Small intestine (tissue), 7 donors: ENCODE data around the gene SLC9C2. TPM values are rescaled to one million over a fixed set of nuclear protein-coding genes. Genes with fewer than 3 reads are reported as not detected.
A peak's percentile ranks its signal among the peaks of the same experiment; 100 is the strongest.
"Not testable (repeated sequence)": the region's sequence is repeated elsewhere in the genome, so short reads cannot be mapped to it uniquely, and the experiment has no call there.

Experiments
- DNase-seq, 2 donors: peaks; one replicate each; pipeline versions ENCODE4 v3.0.0 to v3.0.0-alpha.2; 2013
- FAIRE-seq: peaks from 2 replicates; lab custom pipeline; 2012; peaks lifted over from hg19 to GRCh38; lab: Jason Lieb, UNC
- H3K27ac ChIP-seq, 3 donors: one replicate each; pipeline ENCODE4 v1.5.1; 2013; ENCODE audit warnings: low read length in 2 of 3, mild to moderate bottlenecking in 2 of 3, control low read depth in 1 of 3, inconsistent platforms in 1 of 3, low read depth in 1 of 3, moderate library complexity in 1 of 3
- H3K27me3 ChIP-seq, 3 donors: one replicate each; pipeline ENCODE4 v1.6.1; 2013; ENCODE audit warnings: low read length in 3 of 3, inconsistent platforms in 1 of 3; ENCODE audit not compliant: control insufficient read depth in 3 of 3, insufficient read depth in 3 of 3
- H3K36me3 ChIP-seq, 3 donors: one replicate each; pipeline ENCODE4 v1.6.1; 2013; ENCODE audit warnings: low read length in 3 of 3, inconsistent platforms in 1 of 3, low read depth in 1 of 3, mild to moderate bottlenecking in 1 of 3, moderate library complexity in 1 of 3; ENCODE audit not compliant: control insufficient read depth in 3 of 3, insufficient read depth in 2 of 3
- H3K4me1 ChIP-seq, 3 donors: one replicate each; pipeline ENCODE4 v1.6.1; 2013; ENCODE audit warnings: low read length in 2 of 3, inconsistent platforms in 1 of 3, low read depth in 1 of 3, mild to moderate bottlenecking in 1 of 3, moderate library complexity in 1 of 3; ENCODE audit not compliant: control insufficient read depth in 3 of 3, insufficient read depth in 2 of 3
- H3K4me3 ChIP-seq, 3 donors: one replicate each; pipeline ENCODE4 v1.5.1; 2013; ENCODE audit warnings: low read length in 3 of 3, control low read depth in 1 of 3, inconsistent platforms in 1 of 3, low read depth in 1 of 3, mild to moderate bottlenecking in 1 of 3, moderate library complexity in 1 of 3
- H3K9me3 ChIP-seq, 2 donors: one replicate each; pipeline ENCODE4 v1.6.1; 2013; ENCODE audit warnings: low read depth in 1 of 2, low read length in 1 of 2; ENCODE audit not compliant: control insufficient read depth in 2 of 2, insufficient read depth in 1 of 2
- WGBS, 3 donors: extraction: QIAGEN DNeasy Blood & Tissue Kit; methylation state at CpG; one replicate each; pipeline ENCODE4 v1.1.7; 2013; 5-methylcytosine and 5-hydroxymethylcytosine counted together
- polyA plus RNA-seq, 4 donors: library from polyadenylated mRNA; stranded (reverse) in 3 of 4; unstranded in 1 of 4; fragments of 200-250 nt in 3 of 4; fragments of 120-200 nt in 1 of 4; gene quantifications; one replicate each; pipeline versions ENCODE4 v1.2.1 to v1.2.3, GENCODE V29; 2013
- donor health status: healthy with polysubstance abuse.
- donor health status: control.
- donor health status: control.
- donor health status: Bipolar disorder and iron deficiency.
- donor health status: healthy.

SLC9C2 gene
- polyA plus RNA-seq, 4 donors = 0.06 TPM; not detected in 3

DNA sequence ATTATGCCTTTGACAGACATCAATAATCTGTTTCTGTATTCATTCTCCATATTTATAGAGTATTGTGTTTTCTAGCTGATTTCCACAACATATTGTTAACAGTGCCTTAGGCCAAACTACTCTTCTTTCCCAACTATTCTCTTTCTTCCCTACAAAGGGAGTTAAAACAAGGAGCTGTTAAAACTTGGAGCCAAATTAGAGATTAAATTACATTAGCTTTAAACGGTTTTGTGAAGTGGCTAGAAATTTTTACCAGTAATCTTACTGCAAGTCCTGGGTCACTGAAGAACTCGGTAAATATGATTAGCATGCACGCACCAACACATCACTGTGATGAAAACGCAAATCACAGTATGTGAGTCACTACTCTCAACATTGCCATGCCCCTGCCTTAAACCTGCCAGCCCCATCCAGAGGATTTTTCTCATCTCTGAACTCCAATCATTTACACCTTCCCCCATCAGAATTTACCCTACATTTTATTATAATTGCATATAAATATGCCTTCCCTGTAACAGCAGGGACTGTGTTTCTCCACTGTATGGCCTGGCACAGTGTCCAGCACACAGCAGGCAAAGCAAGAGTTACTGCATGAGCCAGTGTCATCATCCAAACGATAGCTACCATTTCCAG is 127.2 kb downstream of the SLC9C2 start:
- DNase-seq (peak; percentile 5 to 23), FAIRE-seq (no peak)
- peaks cover 0 to 38% (median 10%) of the 10 kb centered on the region in 3 donors for H3K4me1 ChIP-seq
- no peaks in the 10 kb centered on the region for H3K27me3 ChIP-seq
- peak overlapping the region in 2 of 3 donors; percentile 10 to 63 for H3K4me3 ChIP-seq
- H3K9me3 ChIP-seq = peaks cover 0 to 6% of the 10 kb centered on the region in 2 donors
- H3K27ac ChIP-seq = peak overlapping the region in 2 of 3 donors; percentile 33 to 74
- 3 to 35% (median 10%) methylated on average over 5 of the region's 5 CpGs for WGBS, 3 donors
- H3K36me3 ChIP-seq = no peaks in the 10 kb centered on the region

DNA sequence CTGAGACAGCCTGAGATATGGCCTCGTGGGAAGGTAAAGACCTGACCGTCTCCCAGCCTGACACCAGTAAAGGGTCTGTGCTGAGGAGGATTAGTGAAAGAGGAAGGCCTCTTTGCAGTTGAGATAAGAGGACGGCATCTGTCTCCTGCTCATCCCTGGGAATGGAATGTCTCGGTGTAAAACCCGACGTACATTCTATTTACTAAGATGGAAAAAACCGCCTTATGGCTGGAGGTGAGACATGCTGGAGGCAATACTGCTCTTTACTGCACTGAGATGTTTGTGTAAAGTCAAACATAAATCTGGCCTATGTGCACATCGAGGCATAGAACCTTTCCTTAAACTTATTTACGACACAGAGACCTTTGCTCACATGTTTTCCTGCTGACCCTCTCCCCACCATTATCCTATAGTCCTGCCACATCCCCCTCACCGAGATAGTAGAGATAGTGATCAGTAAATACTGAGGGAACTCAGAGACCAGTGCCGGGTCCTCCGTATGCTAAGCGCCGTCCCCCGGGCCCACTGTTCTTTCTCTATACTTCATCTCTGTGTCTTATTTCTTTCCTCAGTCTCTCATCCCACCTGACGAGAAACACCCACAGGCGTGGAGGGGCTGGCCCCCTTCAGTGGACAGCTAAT is 128.0 kb downstream of the SLC9C2 start:
- not testable (repeated sequence) for H3K27me3 ChIP-seq, H3K36me3 ChIP-seq, FAIRE-seq, H3K4me3 ChIP-seq
- WGBS, 3 donors = 22 to 60% (median 37%) methylated on average over 17 of the region's 17 CpGs
- peak overlapping the region in 1 of 3 donors; percentile 44 for H3K27ac ChIP-seq
- H3K9me3 ChIP-seq = peaks cover 0 to 13% of the 10 kb centered on the region in 2 donors
- DNase-seq = peak in 1 of 2 donors; percentile 54
- peaks cover 0 to 38% (median 10%) of the 10 kb centered on the region in 3 donors for H3K4me1 ChIP-seq

DNA sequence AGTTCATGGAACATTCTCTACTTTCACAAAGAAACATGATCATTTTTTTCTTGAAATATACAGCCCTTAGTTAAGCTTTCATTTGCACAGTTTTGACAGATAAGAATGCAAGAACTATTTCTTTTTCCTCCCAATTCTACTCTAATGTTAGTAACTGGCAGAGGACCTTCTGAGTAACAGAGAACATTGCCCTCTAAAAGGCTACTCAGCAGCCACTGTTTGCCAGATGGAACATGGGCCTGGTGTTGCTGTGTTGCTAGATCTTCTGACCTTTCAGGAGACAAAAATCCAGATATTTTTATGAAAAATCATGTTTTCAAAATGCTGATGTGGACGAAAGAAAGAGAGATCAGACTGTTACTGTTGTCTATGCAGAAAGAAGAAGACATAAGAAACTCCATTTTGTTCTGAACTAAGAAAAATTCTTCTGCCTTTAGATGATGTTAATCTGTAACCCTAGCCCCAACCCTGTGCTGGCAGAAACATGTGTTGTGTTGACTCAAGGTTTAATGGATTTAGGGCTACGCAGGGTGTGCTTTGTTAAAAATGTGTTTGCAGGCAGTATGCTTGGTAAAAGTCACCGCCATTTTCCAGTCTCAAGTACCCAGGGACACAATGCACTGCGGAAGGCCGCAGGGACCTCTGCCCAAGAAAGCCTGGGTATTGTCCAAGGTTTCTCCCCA is 128.6 kb downstream of the SLC9C2 start:
- Histone ChIP-seq H3K36me3 (no peaks in the 10 kb centered on the region), H3K4me1 (peaks cover 0 to 34% (median 10%) of the 10 kb centered on the region in 3 donors), H3K9me3 (peaks cover 0 to 18% of the 10 kb centered on the region in 2 donors), H3K4me3 (no peak overlapping the region), H3K27ac (no peak overlapping the region), H3K27me3 (no peaks in the 10 kb centered on the region)
- peak in 1 of 2 donors; percentile 12 for DNase-seq
- WGBS, 3 donors = 66 to 86% (median 67%) methylated on average over 5 of the region's 5 CpGs
- FAIRE-seq = no peak

DNA sequence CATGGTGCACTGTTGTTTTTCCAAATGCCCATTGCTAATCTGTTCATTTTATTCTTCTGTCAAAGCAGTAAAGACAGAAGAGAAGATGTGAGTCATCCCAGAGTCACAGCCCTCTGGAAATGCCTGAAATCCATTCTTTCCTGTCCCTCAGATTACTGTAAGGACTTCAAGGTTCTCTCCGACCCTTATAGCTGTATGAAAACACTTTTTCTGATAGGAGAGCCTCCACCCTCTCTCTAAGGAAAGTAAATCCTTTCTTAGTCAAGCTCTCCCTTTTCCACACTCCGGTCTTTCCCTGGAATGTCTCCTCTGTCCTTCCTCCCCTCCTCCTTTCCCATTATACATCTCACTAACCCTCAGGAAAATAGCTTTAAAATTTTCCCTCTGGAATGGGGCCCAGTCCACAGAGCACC is 129.3 kb downstream of the SLC9C2 start:
- no peak for FAIRE-seq
- peak in 1 of 2 donors; percentile 11 for DNase-seq
- 67 to 80% (median 76%) methylated on average over 2 of the region's 2 CpGs for WGBS, 3 donors

DNA sequence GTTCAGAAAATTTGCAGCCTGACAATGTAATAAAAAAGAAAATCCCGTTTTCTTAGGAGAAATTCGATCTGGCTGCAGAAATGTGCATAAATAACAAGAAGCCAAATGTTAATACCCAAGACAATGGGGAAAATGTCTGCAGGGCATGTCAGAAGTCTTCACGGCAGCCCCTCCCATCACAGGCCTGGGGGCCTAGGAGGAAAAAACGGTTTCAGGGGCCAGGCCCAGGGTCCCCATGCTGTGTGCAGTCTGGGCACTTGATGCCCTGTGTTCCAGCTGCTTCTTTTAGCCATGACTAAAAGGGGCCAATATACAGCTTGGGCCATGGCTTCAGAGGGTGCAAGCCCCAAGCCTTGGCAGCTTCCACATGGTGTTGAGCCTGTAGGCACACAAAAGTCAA is 132.3 kb downstream of the SLC9C2 start:
- no peaks in the 10 kb centered on the region for H3K27me3 ChIP-seq
- 76 to 96% (median 89%) methylated on average over 4 of the region's 4 CpGs for WGBS, 3 donors
- H3K36me3 ChIP-seq = no peaks in the 10 kb centered on the region
- peaks cover 0 to 20% (median 5%) of the 10 kb centered on the region in 3 donors for H3K4me1 ChIP-seq
- DNase-seq = no peak
- H3K9me3 ChIP-seq = peaks cover 0 to 19% of the 10 kb centered on the region in 2 donors
- H3K4me3 ChIP-seq = no peak overlapping the region
- FAIRE-seq = no peak
- no peak overlapping the region for H3K27ac ChIP-seq

More for the DNA sequence above, 129.3 kb downstream of the SLC9C2 start:
- H3K36me3 ChIP-seq = no peaks in the 10 kb centered on the region
- H3K4me1 ChIP-seq = peaks cover 0 to 29% (median 10%) of the 10 kb centered on the region in 3 donors
- H3K27ac ChIP-seq = no peak overlapping the region
- no peak overlapping the region for H3K4me3 ChIP-seq
- no peaks in the 10 kb centered on the region for H3K27me3 ChIP-seq
- peaks cover 0 to 19% of the 10 kb centered on the region in 2 donors for H3K9me3 ChIP-seq

DNA sequence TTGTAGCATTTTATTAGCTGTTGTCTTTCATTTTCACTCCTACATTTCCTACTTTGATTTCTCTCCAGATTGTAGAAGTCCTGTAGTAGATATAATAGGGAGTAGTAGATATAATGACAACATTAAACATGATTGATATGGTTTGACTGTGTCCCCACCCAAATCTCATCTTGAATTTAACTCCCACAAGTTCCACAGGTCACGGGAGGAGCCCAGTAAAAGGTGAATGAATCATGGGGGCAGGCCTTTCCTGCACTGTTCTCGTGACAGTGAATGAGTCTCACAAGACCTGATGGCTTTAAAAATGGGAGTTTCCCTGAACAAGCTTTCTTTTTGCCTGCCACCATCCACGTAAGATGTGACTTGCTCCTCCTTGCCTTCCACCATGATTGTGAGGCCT is 133.2 kb downstream of the SLC9C2 start:
- 64 to 94% (median 83%) methylated on average over 3 of the region's 3 CpGs for WGBS, 3 donors
- peaks cover 0 to 17% (median 0%) of the 10 kb centered on the region in 3 donors for H3K4me1 ChIP-seq
- no peak overlapping the region for H3K4me3 ChIP-seq
- peaks cover 0 to 19% of the 10 kb centered on the region in 2 donors for H3K9me3 ChIP-seq
- H3K27ac ChIP-seq = no peak overlapping the region
- H3K36me3 ChIP-seq = no peaks in the 10 kb centered on the region
- H3K27me3 ChIP-seq = no peaks in the 10 kb centered on the region
- DNase-seq (peak in 1 of 2 donors; percentile 7), FAIRE-seq (no peak)

DNA sequence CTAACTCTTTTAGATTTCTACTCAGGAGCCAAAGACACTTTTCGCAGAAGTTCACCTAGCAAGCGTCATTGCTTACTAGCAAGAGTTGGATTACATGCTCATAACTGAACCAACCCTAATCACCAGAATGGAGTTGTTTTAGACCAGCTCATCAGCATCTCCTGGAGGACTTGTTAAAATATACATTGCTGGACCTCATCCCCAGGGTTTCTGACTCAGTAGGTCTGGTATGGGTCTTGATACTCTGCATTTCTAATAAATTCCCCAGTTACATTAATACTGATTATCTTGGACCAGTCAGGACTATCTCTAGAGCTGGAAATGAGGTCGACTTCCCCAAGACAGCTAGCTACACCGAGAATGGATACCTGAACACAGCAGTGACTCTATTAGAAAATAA is 135.4 kb downstream of the SLC9C2 start:
- DNase-seq = no peak

DNA sequence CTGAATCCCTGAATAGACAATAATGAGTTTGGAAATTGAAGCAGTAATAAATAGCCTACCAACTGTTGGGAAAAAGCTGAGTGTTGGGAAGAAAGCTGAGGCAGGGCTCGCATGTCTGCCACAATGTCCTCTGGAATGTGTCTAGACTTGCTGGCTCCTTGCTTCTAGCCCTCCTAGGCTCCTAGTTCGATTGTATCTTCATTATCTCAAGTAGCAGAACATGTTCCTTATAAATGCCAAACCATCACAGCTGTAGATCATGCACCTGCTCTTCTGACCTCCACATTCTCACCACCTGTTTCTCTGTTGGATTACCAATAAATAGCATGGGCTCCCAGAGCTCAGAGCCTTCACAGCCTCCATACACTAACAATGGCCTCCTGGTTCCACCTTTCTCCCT is 138.7 kb downstream of the SLC9C2 start:
- FAIRE-seq, H3K4me1 ChIP-seq, H3K4me3 ChIP-seq, H3K9me3 ChIP-seq, H3K27me3 ChIP-seq, DNase-seq, H3K27ac ChIP-seq: not testable (repeated sequence)
- 58 to 80% (median 66%) methylated on average over 2 of the region's 2 CpGs for WGBS, 3 donors
- peaks cover 0 to 16% (median 0%) of the 10 kb centered on the region in 3 donors for H3K36me3 ChIP-seq

More for the DNA sequence above, 135.4 kb downstream of the SLC9C2 start:
- no peak for FAIRE-seq
- Histone ChIP-seq H3K4me1 (no peaks in the 10 kb centered on the region), H3K27ac (no peak overlapping the region), H3K9me3 (peaks cover 0 to 24% of the 10 kb centered on the region in 2 donors), H3K4me3 (no peak overlapping the region), H3K27me3 (no peaks in the 10 kb centered on the region), H3K36me3 (no peaks in the 10 kb centered on the region)
- 87 to 96% (median 95%) methylated on average over 4 of the region's 4 CpGs for WGBS, 3 donors
